GM12874 (cell line): Measurements from ENCODE around the gene UBB.

ENCODE experiments used
- CTCF ChIP-seq: IDR thresholded peaks from 2 replicates; pipeline ENCODE4 v1.5.1; 2011; ENCODE audit warnings: low read depth, mild to moderate bottlenecking, control low read depth, low read length, moderate library complexity; ENCODE audit not compliant: insufficient read depth

Gene UBB

DNA sequence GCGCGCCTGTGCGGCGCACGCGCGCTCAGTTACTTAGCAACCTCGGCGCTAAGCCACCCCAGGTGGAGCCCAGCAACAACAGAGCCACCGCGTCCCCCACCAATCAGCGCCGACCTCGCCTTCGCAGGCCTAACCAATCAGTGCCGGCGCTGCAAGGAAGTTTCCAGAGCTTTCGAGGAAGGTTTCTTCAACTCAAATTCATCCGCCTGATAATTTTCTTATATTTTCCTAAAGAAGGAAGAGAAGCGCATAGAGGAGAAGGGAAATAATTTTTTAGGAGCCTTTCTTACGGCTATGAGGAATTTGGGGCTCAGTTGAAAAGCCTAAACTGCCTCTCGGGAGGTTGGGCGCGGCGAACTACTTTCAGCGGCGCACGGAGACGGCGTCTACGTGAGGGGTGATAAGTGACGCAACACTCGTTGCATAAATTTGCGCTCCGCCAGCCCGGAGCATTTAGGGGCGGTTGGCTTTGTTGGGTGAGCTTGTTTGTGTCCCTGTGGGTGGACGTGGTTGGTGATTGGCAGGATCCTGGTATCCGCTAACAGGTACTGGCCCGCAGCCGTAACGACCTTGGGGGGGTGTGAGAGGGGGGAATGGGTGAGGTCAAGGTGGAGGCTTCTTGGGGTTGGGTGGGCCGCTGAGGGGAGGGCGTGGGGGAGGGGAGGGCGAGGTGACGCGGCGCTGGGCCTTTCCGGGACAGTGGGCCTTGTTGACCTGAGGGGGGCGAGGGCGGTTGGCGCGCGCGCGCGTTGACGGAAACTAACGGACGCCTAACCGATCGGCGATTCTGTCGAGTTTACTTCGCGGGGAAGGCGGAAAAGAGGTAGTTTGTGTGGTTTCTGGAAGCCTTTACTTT is at the start of gene UBB:
Gene UBB, plus strand, starts transcription at position 452 of the 856 bp plus-strand sequence. CDS start 817 bp downstream, outside the sequence.
- peak; percentile 29 for TF ChIP-seq CTCF

DNA sequence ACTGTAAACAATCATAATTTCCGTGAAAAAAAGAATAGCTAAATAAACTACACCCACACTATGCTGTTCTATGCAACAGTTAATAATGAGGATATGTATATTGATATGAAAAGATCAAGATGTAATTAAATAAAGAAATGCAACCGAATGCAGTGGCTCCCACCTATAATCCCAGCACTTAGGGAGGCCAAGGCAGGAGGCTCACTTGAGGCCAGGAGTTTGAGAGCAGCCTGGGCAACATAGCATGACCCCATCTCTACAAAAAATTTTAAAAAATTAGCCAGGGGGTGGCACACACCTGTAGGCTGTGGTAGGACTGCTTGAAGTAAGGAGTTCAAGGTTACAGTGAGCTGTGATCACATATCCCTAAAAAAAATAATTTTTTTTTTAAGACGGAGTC is 42.5 kb upstream of the UBB start:
- no peak for TF ChIP-seq CTCF

DNA sequence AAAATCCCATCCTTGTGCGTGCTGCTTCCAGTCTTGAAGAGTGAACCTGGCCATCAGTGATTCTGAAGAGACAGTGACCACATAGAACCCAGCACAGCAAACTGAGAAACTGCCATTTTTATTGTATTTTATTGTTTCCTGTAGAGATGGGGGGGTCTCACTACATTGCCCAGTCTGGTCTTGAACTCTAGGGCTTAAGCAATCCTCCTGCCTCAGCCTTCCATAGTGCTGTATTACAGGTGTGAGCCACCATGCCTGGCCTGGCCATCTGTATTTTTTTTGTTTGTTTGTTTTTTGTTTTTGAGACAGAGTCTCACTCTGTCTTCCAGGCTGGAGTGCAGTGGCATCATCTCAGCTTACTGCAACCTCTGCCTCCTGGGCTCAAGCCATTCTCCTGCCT is 41.5 kb upstream of the UBB start:
- no peak for TF ChIP-seq CTCF

DNA sequence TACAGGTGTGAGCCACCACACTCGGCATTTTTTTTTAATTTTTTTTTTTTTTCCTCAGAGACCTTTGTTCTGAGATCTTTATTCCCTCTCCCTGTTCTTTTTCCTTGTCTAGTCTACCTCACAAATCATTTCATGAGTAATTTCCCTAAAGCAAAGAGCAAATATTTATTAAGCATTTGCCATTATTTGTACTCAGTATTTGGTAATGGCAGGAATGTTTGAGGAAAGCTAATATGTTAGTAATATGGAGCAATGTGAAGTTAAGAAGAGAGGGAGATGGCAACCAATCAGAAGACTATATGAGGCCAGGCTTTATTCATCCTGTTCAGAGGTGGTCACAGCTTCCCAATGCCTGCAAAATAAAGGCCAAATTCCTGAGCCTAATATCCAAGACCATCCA is 40.9 kb upstream of the UBB start:
- no peak for TF ChIP-seq CTCF

DNA sequence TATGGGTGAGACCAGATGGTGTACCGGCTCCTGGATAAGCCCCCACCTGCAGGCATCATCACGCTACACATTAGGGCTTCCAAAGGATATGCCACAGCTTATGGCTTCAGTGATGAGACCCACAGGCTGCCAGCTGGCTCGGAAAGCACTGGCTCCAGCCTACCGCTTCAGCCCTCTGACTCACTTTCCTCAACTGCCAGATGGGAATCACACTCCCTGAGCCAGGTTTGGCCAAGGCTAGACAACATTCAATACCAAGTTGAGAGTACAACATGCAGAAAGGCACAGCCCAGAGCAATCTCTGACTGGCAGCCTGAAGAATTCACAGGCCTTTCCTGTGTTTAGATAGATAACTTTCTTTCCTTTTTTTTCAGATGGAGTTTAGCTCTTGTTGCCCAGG is 37.9 kb upstream of the UBB start:
- no peak for TF ChIP-seq CTCF

- TF ChIP-seq CTCF = no peak
Measured at GRCh38 chr17:16343569-16343968, 37.3 kb upstream of the UBB start.

DNA sequence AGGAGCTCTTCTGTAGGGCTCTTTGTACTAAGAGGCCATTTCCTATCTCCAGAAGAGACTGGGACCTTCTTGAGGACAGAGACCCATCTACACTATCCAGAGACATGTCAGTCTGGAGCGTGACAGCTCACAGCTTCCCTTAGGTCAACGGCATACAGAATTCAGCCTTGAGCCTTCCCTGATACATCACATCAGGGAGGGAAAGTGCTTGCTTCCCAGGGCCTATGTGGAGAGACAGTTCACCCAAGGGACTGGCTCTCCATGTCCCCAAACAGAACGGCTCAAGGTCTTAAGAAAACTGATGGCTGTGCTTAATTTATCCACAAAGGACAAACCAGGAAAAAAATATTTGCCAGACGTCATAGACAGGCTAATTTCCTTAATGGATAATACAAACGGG is 35.3 kb upstream of the UBB start:
- no peak for TF ChIP-seq CTCF
